SK-N-SH (cell line): ENCODE measurements around the gene HSFX2. TPM values are rescaled to one million over a fixed set of nuclear protein-coding genes. Genes with fewer than 3 reads are reported as not detected.
A peak's percentile ranks its signal among the peaks of the same experiment; 100 is the strongest.

Experiments used
- CTCF ChIA-PET: fragments of 300-600, 350-600 bp; formaldehyde crosslinking; extraction: SDS; loops from one replicate; lab custom pipeline; 2021; lab: Yijun Ruan, JAX
- POLR2A ChIA-PET: fragments of 350-600 bp; sonication (Branson Sonifier 250); formaldehyde crosslinking; extraction: SDS; loops from one replicate; lab custom pipeline; 2020; ENCODE audit warnings: antibody characterized with exemption, inconsistent platforms; lab: Yijun Ruan, JAX
- DNase-seq: peaks from one replicate; pipeline ENCODE4 v3.0.0; 2012
- H2AFZ ChIP-seq: fragments of 200-600 bp; sonication (generic); 2 replicates; pipeline ENCODE4 v1.8.1; 2016; ENCODE audit warnings: antibody characterized with exemption, mild to moderate bottlenecking, low read depth
- H3F3A ChIP-seq: fragments of 200-600 bp; sonication (generic); replicated peaks from 2 replicates; pipeline ENCODE3; 2016; ENCODE audit warnings: antibody characterized with exemption, mild to moderate bottlenecking; ENCODE audit not compliant: insufficient read depth
- H3K27ac ChIP-seq, 2 experiments: fragments of 200-500 bp in 1 of 2; fragments of 200-600 bp in 1 of 2; sonication (Bioruptor generic) in 1 of 2; sonication (generic), shearing (Covaris generic) in 1 of 2; 2 replicates each; pipeline versions ENCODE4 v1.5.1 to v1.6.1; 2014 to 2016; ENCODE audit warnings: low read depth in 2 of 2, inconsistent platforms in 1 of 2, low read length in 1 of 2, mild to moderate bottlenecking in 1 of 2, mixed read lengths in 1 of 2
- H3K27me3 ChIP-seq: fragments of 200-600 bp; sonication (generic), shearing (Covaris generic); 2 replicates; pipeline ENCODE4 v1.6.1; 2016; ENCODE audit warnings: mixed run types; ENCODE audit not compliant: insufficient read depth
- H3K36me3 ChIP-seq, 2 experiments: fragments of 200-500 bp in 1 of 2; fragments of 200-600 bp in 1 of 2; sonication (Bioruptor generic) in 1 of 2; sonication (generic) in 1 of 2; replicated peaks in 1 of 2; 2 replicates each; pipeline versions ENCODE3 to v1.5.1; 2014 to 2016; ENCODE audit warnings: low read length in 1 of 2, mild to moderate bottlenecking in 1 of 2; ENCODE audit not compliant: insufficient read depth in 2 of 2, control insufficient read depth in 1 of 2
- H3K4me1 ChIP-seq, 2 experiments: fragments of 200-500 bp in 1 of 2; fragments of 200-600 bp in 1 of 2; sonication (Bioruptor generic) in 1 of 2; sonication (generic), shearing (Covaris generic) in 1 of 2; 2 replicates each; pipeline versions ENCODE4 v1.5.1 to v1.6.1; 2014 to 2016; ENCODE audit warnings: low read depth in 1 of 2, low read length in 1 of 2, mixed run types in 1 of 2; ENCODE audit not compliant: insufficient read depth in 2 of 2, control insufficient read depth in 1 of 2
- H3K4me2 ChIP-seq: fragments of 200-600 bp; sonication (generic), shearing (Covaris generic); 2 replicates; pipeline ENCODE4 v1.6.1; 2017; ENCODE audit warnings: mixed run types
- H3K4me3 ChIP-seq, 2 experiments: fragments of 200-500 bp in 1 of 2; fragments of 200-600 bp in 1 of 2; sonication (Bioruptor generic) in 1 of 2; sonication (generic), shearing (Covaris generic) in 1 of 2; 2 replicates each; pipeline versions ENCODE4 v1.5.1 to v1.8.1; 2014 to 2016; ENCODE audit warnings: low read depth in 2 of 2, inconsistent platforms in 1 of 2, low read length in 1 of 2, mild to moderate bottlenecking in 1 of 2, mixed read lengths in 1 of 2, moderate library complexity in 1 of 2
- H3K79me2 ChIP-seq: fragments of 200-600 bp; sonication (generic); 2 replicates; pipeline ENCODE4 v1.8.1; 2017; ENCODE audit warnings: mild to moderate bottlenecking; ENCODE audit not compliant: insufficient read depth
- H3K9ac ChIP-seq: fragments of 200-600 bp; sonication (generic); 2 replicates; pipeline ENCODE4 v1.6.1; 2017; ENCODE audit warnings: mixed run types
- H3K9me2 ChIP-seq: fragments of 200-600 bp; sonication (generic); 2 replicates; pipeline ENCODE4 v1.6.1; 2017; ENCODE audit warnings: mixed run types
- H3K9me3 ChIP-seq: fragments of 200-600 bp; sonication (generic); 2 replicates; pipeline ENCODE4 v1.6.1; 2017; ENCODE audit warnings: mixed run types, mild to moderate bottlenecking, moderate library complexity
- H4K20me1 ChIP-seq: fragments of 200-600 bp; sonication (generic); 2 replicates; pipeline ENCODE4 v1.6.1; 2017; ENCODE audit warnings: mild to moderate bottlenecking, mixed run types; ENCODE audit not compliant: insufficient read depth
- ELF1 ChIP-seq: IDR thresholded peaks from 2 replicates; pipeline ENCODE4 v1.4.0; 2012
- EP300 ChIP-seq, 2 experiments: IDR thresholded peaks; 2 replicates each; pipeline versions ENCODE4 v1.4.0 to v1.6.1; 2012; ENCODE audit warnings: borderline replicate concordance in 1 of 2, low read depth in 1 of 2, low read length in 1 of 2
- FOSL2 ChIP-seq: IDR thresholded peaks from 2 replicates; pipeline ENCODE4 v1.4.0; 2012; ENCODE audit warnings: low read depth, mild to moderate bottlenecking, moderate library complexity, borderline replicate concordance
- FOXJ3 ChIP-seq: sonication (generic); formaldehyde crosslinking; IDR thresholded peaks from 2 replicates; pipeline ENCODE4 v1.5.1; 2020; ENCODE audit warnings: mild to moderate bottlenecking, missing genetic modification reagents
- FOXM1 ChIP-seq: IDR thresholded peaks from 2 replicates; pipeline ENCODE4 v1.4.0; 2012; ENCODE audit warnings: low read depth, mild to moderate bottlenecking
- GABPA ChIP-seq: IDR thresholded peaks from 2 replicates; pipeline ENCODE4 v1.4.0; 2012; ENCODE audit warnings: low read depth, mild to moderate bottlenecking
- MEF2A ChIP-seq: IDR thresholded peaks from 2 replicates; pipeline ENCODE4 v1.4.0; 2012; ENCODE audit warnings: low read depth, borderline replicate concordance
- NFIC ChIP-seq: IDR thresholded peaks from 2 replicates; pipeline ENCODE4 v1.4.0; 2012; ENCODE audit warnings: borderline replicate concordance
- POLR2AphosphoS5 ChIP-seq: IDR thresholded peaks from 2 replicates; pipeline ENCODE4 v1.6.1; 2012; ENCODE audit warnings: low read depth, low read length
- RAD21 ChIP-seq: IDR thresholded peaks from 2 replicates; pipeline ENCODE4 v1.6.1; 2012; ENCODE audit warnings: mild to moderate bottlenecking, low read length
- RFX5 ChIP-seq: IDR thresholded peaks from 2 replicates; pipeline ENCODE4 v1.6.1; 2012; ENCODE audit warnings: mild to moderate bottlenecking, improper control_type of control experiment, low read length
- SIN3A ChIP-seq: IDR thresholded peaks from 2 replicates; pipeline ENCODE4 v1.6.1; 2012; ENCODE audit warnings: low read depth, mild to moderate bottlenecking, low read length, moderate library complexity, borderline replicate concordance
- SMC3 ChIP-seq: IDR thresholded peaks from 2 replicates; pipeline ENCODE4 v1.6.1; 2012; ENCODE audit warnings: low read depth, low read length, improper control_type of control experiment
- TCF12 ChIP-seq: IDR thresholded peaks from 2 replicates; pipeline ENCODE4 v1.4.0; 2012
- TEAD4 ChIP-seq: IDR thresholded peaks from 2 replicates; pipeline ENCODE4 v1.4.0; 2012; ENCODE audit warnings: mild to moderate bottlenecking, borderline replicate concordance; ENCODE audit not compliant: insufficient read depth
- YY1 ChIP-seq: IDR thresholded peaks from 2 replicates; pipeline ENCODE4 v1.4.0; 2012; ENCODE audit warnings: low read depth, mild to moderate bottlenecking
- WGBS: methylation state at CpG from one replicate; pipeline ENCODE4 v1.1.6; 2017; ENCODE audit warnings: low lambda C conversion rate; 5-methylcytosine and 5-hydroxymethylcytosine counted together
- polyA plus RNA-seq, 3 experiments: library from polyadenylated mRNA; depleted of rRNA; stranded (reverse); fragments of >200 nt; gene quantifications; 2 replicates each; pipeline ENCODE4 v1.2.3, GENCODE V29; 2012
- TF ChIP-seq, protein P1 (sequence below): IDR thresholded peaks from 2 replicates; pipeline ENCODE4 v1.4.0; 2012; ENCODE audit warnings: low read depth
- TF ChIP-seq, protein P2 (sequence below): IDR thresholded peaks from 2 replicates; pipeline ENCODE4; 2012
- TF ChIP-seq, protein P3 (sequence below): fragments of 150-350 bp; IDR thresholded peaks from 2 replicates; pipeline ENCODE4 v1.6.1; 2017; ENCODE audit warnings: antibody characterized with exemption, low read length, low read depth, borderline replicate concordance
- TF ChIP-seq, protein P4 (sequence below): fragments of 150-350 bp; IDR thresholded peaks from 2 replicates; pipeline ENCODE4 v1.6.1; 2016; ENCODE audit warnings: mild to moderate bottlenecking, low read depth, low read length
- TF ChIP-seq, protein P5 (sequence below): fragments of 200-600 bp; sonication (generic); IDR thresholded peaks from 2 replicates; pipeline ENCODE4 v1.6.1; 2017; ENCODE audit warnings: antibody characterized with exemption, mild to moderate bottlenecking, moderate library complexity

The HSFX2 gene
- polyA plus RNA-seq, 1 of the 3 experiments (the other 2 are of a cell fraction) = 0.07 TPM

DNA sequence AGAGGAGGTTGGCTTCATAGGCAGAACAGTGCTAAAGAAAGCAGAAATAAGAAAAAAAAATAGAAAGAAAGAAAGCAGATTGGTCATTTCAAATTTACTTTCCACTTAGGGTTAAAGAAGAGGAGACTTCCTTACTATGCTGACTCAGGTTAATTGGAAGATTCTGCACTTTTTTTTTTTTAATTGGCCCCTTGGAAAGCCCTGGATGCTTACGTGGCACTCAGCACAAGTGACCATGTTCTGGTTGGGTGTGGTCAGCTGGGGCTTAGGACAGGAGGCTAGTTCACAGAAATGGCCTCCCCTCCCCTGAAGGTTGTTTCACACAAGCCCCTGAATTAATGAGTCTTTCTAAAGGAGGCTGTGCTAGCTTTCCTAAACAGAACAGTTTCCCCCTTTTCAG lies 22.4 kb downstream of the HSFX2 start:
- no peaks in the 10 kb centered on the region for H3K79me2 ChIP-seq
- no peak for TF ChIP-seq SMC3
- no peak for TF ChIP-seq TEAD4
- TF ChIP-seq EP300 (IDR thresholded peaks at IDR 0.05; ENCODE audit: borderline replicate concordance in 1 of 2, low read depth in 1 of 2, low read length in 1 of 2) = no peak
- TF ChIP-seq FOXJ3 (CRISPR knock-in tag) = no peak
- no peak for TF ChIP-seq MEF2A
- no peak for TF ChIP-seq FOXM1
- no peak for TF ChIP-seq SIN3A
- TF ChIP-seq ELF1 = no peak
- TF ChIP-seq RAD21 = no peak
- no peak for TF ChIP-seq YY1
- TF ChIP-seq, protein P1, sequence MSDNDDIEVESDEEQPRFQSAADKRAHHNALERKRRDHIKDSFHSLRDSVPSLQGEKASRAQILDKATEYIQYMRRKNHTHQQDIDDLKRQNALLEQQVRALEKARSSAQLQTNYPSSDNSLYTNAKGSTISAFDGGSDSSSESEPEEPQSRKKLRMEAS = no peak
- TF ChIP-seq TCF12 = no peak
- TF ChIP-seq, protein P2, sequence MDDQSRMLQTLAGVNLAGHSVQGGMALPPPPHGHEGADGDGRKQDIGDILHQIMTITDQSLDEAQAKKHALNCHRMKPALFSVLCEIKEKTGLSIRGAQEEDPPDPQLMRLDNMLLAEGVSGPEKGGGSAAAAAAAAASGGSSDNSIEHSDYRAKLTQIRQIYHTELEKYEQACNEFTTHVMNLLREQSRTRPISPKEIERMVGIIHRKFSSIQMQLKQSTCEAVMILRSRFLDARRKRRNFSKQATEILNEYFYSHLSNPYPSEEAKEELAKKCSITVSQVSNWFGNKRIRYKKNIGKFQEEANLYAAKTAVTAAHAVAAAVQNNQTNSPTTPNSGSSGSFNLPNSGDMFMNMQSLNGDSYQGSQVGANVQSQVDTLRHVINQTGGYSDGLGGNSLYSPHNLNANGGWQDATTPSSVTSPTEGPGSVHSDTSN = no peak
- TF ChIP-seq, protein P3, sequence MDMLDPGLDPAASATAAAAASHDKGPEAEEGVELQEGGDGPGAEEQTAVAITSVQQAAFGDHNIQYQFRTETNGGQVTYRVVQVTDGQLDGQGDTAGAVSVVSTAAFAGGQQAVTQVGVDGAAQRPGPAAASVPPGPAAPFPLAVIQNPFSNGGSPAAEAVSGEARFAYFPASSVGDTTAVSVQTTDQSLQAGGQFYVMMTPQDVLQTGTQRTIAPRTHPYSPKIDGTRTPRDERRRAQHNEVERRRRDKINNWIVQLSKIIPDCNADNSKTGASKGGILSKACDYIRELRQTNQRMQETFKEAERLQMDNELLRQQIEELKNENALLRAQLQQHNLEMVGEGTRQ = no peak
- 18% methylated on average over 1 of the region's 1 CpG for WGBS
- H2AFZ ChIP-seq = no peak overlapping the region
- no peaks in the 10 kb centered on the region for H3K36me3 ChIP-seq
- no peak for DNase-seq
- H3K27me3 ChIP-seq = no peaks in the 10 kb centered on the region; the same call in 1 of the 2 replicates
- H3K4me3 ChIP-seq = no peak overlapping the region
- ChIA-PET CTCF (no interaction called here), POLR2A (no interaction called here)
- no peaks in the 10 kb centered on the region for H3K9me2 ChIP-seq
- H4K20me1 ChIP-seq = no peaks in the 10 kb centered on the region
- no peaks in the 10 kb centered on the region for H3K9me3 ChIP-seq
- H3K4me1 ChIP-seq = no peaks in the 10 kb centered on the region
- peak overlapping the region in 1 of 2 experiments; percentile 35; a peak in 2 of 4 replicates for H3K27ac ChIP-seq
- H3K9ac ChIP-seq = no peak overlapping the region
- H3F3A ChIP-seq = no peaks in the 10 kb centered on the region
- H3K4me2 ChIP-seq = no peak overlapping the region

DNA sequence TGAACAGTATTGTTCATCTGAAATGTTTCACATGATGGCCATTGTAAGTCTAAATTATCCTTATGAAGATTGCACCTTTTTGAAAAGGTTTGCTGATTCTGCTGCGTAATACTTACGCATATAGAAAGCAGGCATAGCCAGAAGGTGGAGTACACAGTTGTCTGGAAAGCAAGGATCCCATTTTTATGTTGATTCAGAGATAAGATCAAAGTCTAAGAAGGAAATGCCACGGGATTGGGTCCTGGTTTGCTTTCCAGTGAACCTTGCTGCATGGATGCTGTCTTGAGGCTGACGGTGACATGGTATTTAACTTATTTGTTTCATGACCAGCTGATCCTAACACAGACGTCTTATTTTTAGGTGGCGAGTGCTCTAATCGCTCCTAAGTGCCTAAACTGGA lies 23.3 kb downstream of the HSFX2 start:
- Histone ChIP-seq H3K9ac (no peak overlapping the region), H3K4me1 (no peaks in the 10 kb centered on the region), H3K27ac (no peak overlapping the region), H4K20me1 (no peaks in the 10 kb centered on the region), H3K27me3 (peaks cover 8% of the 10 kb centered on the region; the same call in 1 of the 2 replicates), H3K4me2 (no peak overlapping the region), H3F3A (no peaks in the 10 kb centered on the region), H2AFZ (no peak overlapping the region; the same call in 1 of the 2 replicates), H3K4me3 (no peak overlapping the region), H3K9me3 (no peaks in the 10 kb centered on the region), H3K79me2 (no peaks in the 10 kb centered on the region), H3K36me3 (no peaks in the 10 kb centered on the region), H3K9me2 (no peaks in the 10 kb centered on the region)
- POLR2A ChIA-PET = no interaction called here
- TF ChIP-seq FOXJ3 (CRISPR knock-in tag) (no peak), FOSL2 (no peak), GABPA (no peak), TEAD4 (no peak), YY1 (no peak), RFX5 (no peak), POLR2AphosphoS5 (no peak), SIN3A (no peak), EP300 (IDR thresholded peaks at IDR 0.05; ENCODE audit: borderline replicate concordance in 1 of 2, low read depth in 1 of 2, low read length in 1 of 2) (no peak), TCF12 (no peak), NFIC (no peak), SMC3 (no peak)
- TF ChIP-seq, protein P1 = no peak
- TF ChIP-seq, protein P4, sequence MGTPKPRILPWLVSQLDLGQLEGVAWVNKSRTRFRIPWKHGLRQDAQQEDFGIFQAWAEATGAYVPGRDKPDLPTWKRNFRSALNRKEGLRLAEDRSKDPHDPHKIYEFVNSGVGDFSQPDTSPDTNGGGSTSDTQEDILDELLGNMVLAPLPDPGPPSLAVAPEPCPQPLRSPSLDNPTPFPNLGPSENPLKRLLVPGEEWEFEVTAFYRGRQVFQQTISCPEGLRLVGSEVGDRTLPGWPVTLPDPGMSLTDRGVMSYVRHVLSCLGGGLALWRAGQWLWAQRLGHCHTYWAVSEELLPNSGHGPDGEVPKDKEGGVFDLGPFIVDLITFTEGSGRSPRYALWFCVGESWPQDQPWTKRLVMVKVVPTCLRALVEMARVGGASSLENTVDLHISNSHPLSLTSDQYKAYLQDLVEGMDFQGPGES = no peak
- TF ChIP-seq, protein P5, sequence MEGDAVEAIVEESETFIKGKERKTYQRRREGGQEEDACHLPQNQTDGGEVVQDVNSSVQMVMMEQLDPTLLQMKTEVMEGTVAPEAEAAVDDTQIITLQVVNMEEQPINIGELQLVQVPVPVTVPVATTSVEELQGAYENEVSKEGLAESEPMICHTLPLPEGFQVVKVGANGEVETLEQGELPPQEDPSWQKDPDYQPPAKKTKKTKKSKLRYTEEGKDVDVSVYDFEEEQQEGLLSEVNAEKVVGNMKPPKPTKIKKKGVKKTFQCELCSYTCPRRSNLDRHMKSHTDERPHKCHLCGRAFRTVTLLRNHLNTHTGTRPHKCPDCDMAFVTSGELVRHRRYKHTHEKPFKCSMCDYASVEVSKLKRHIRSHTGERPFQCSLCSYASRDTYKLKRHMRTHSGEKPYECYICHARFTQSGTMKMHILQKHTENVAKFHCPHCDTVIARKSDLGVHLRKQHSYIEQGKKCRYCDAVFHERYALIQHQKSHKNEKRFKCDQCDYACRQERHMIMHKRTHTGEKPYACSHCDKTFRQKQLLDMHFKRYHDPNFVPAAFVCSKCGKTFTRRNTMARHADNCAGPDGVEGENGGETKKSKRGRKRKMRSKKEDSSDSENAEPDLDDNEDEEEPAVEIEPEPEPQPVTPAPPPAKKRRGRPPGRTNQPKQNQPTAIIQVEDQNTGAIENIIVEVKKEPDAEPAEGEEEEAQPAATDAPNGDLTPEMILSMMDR = no peak
- CTCF ChIA-PET = no interaction called here
- 15% methylated on average over 7 of the region's 7 CpGs for WGBS
- DNase-seq = no peak
